Hematopoietic multipotent progenitor cell (in vitro differentiated cells): ENCODE data around the gene TIGD2. TPM values are rescaled to one million over a fixed set of nuclear protein-coding genes. Genes with fewer than 3 reads are reported as not detected.

Experiments used
- DNase-seq, 3 donors: peaks; one replicate each; pipeline ENCODE4 v3.0.0-alpha.2; 2011 to 2015; ENCODE audit warnings: low read depth in 2 of 3, low spot score in 2 of 3
- total RNA-seq: library from RNA; depleted of rRNA; stranded (reverse); fragments of >200 nt; gene quantifications from one replicate; pipeline ENCODE4 v1.2.3, GENCODE V29; 2012

TIGD2 gene
- 8.1 TPM for total RNA-seq

GRCh38 chr4:89110986-89111832 is at the start of gene TIGD2:
TIGD2 (plus strand) TSS chr4:89111533; CDS start chr4:89112975, 1,442 bp downstream.
- DNase-seq = peak; percentile 80 to 93 (median 91)

DNA sequence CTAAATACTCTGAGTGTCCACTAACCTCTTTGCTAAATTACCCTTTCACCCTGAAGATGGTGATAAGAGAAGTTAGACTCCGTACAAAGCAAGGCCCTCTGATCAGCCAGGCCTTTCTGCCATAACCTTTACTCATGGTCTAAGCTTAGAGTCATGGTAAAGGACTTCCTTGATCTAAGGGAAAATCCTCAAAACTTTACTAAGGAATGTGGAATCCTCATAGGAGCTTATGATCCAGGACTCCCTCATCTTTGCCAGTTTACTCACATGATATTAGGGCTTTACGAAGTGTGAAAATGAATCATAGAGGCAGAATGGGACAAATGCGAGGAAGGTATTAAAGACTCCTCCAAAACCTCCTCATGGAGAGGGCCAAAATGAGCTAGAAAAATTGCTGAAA is 46.5 kb upstream of the TIGD2 start:
- no peak for DNase-seq

DNA sequence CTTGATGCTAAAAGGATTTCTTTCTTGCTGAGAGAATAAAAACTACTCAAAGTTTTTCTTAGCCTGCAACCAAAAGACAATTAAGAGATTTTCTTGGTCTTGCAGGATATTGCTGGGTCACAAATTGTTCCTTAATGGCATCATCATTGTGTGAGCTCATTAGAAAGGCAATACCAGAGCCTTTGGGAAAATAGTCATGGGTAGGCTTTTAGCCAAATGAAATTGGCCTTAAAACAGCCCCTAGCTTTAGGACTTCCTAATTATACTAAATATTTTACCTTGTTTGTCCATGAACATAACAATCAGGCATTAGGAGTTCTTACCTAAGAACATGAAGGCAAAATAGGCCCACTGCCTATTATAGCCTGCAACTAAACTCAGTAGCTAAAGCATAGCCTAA is 43.9 kb upstream of the TIGD2 start:
- no peak for DNase-seq

DNA sequence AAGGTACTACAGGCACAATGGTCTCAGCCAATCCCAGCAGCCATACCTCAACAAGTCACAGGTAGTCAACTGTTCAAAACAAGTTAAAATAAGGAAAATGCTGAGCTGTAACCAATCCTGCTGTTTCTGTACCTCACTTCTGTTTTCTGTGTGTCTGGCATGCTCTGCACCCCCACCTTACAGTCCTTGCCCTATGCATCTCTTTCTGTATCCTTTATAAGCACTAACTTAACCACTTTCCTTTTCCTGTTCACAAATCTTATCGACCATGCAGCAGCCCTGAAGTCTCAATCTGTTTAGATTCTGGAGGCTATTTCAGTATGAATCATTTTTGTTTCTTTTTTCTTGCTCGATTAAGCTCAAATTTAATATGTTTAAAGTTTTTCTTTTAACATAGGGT is 41.9 kb upstream of the TIGD2 start:
- peak in 2 of 3 donors; percentile 34 to 69 for DNase-seq

DNA sequence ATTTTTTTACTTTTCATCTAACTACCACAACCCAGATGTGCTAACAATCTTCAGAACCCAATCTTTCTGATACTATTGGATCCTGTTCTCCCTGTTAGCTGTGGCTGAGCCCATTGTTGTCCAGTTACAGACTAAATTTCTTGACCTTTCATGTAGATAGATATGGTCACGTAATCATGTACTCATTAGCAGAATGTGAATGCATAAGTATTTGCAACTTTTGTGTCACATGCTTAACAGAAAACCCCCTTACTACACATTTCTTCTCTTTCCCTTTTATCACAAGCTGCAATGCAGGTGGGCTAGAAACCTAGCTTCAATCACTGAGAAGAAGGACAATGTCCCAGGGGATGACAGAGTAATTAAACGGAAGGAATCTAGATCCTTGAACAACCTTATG is 41.3 kb upstream of the TIGD2 start:
- no peak for DNase-seq

- DNase-seq = no peak
Measured at GRCh38 chr4:89071311-89071710, 40.0 kb upstream of the TIGD2 start.

DNA sequence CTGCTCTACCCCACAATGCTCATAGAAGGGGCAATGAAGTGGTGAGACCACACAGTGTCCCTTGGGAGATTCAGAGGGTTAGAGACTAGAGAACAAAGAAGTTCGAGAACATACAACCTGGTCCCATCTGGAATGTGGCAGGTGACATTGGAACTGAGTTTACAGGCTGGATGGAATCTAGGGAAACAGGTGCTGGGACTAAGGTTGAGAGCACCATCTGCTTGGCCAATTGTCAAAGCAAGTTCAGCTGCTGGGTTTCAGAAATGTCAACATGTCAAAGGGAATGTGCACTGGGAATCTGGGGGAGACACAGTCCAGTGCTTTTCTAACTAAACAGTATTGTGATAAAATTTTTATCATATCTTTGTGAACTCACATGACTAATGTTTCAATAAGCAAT is 38.4 kb upstream of the TIGD2 start:
- no peak for DNase-seq

DNA sequence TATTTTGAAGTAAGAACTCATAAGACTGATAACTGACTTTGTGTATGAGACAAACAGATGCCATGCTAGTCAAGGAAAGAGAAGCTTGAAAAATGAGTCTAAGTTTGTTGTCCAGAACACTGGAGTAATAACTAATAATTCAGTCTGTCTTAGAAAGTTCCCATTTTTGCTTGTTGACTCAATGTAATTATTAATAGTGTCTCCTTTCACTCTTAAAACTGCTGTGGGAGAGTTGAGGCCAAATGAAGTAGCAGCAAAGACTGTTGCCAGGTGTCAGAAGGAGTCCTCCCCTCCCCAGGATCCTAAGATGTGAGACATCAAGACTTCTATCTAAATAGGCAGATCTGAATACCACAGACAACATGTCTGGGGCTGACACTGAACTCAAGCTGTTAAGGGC is 33.6 kb upstream of the TIGD2 start:
- DNase-seq = no peak

DNA sequence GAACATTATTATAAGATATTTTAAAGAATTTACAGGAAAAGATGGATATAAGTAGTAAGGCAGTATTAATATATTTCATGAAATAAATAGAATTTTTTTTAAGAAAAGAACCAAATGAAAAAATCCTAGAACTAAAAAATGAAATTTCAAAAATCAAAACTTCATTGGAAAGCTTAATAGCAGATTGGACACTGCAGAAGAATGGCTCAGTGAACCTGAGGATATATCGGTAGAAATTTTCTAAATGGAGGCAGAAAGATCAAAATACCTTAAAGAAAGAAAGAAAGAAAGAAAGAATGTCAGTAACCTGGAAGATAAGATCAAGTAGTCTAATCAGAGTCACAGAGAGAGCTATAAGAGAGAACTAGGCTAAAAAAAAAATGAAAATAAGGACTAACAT is 33.0 kb upstream of the TIGD2 start:
- DNase-seq = no peak

GRCh38 chr4:89099034-89099433 is 12.3 kb upstream of the TIGD2 start:
- DNase-seq = no peak

- peak in 1 of 3 donors; percentile 27 for DNase-seq
Measured at GRCh38 chr4:89099471-89099870, 11.9 kb upstream of the TIGD2 start.

- no peak for DNase-seq
Measured at GRCh38 chr4:89100853-89101252, 10.5 kb upstream of the TIGD2 start.

DNA sequence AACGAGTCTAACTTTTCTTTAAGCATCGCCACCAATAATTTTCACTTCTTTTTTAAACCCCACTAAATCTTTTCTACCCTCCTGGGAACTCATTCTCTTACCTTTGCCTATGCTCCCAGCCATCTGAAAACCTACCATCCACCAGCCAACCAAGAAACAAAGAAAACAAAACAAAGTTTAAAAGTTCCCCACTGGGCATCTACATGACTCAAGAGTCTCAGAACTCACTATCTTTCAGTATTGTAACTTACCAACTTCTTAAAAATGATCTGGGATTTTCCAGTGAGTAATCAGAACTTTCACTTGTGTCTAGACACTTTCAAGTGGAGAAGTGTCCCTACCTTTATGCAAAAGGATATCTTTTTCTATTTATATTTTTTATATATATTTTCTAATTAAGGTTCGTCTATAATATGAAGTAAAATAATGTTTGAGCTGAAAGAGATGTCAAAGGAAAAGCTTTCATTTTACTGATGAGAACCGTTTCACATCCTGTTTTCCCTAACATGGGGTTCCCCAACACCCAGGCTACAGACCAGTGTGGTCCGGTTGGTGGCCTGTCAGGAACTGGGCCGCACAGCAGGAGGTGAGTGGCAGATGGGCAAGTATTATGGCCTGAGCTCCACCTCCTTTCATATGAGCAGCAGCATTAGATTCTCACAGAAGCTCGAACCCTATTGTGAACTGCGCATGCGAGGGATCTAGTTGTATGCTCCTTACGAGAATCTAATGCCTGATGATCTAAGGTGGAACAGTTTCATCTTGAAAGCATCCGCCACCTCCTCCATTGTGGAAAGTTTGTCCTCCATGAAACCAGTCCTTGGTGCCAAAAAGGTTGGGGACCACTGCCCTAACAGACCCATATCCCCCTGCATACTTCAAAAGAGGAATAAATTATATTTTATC is 9.8 kb upstream of the TIGD2 start:
- DNase-seq = no peak

DNA sequence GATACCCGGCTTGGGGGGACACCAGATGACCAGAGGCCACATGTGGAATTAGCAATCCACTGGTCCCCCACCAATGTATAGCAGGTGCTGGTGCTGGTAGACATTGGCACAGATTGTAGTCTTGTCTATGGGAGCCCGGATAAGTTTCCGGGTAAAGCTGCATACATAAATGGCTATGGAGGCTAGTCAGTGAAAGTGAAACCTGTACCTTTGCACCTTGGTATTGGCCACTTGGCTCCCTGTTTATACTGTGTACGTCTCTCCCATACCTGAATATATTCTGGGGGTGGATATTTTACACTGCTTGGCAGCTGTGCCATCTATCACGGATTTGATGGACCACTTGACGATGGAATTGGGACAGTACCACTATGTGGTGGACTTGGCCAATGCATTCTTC is 5.6 kb upstream of the TIGD2 start:
- no peak for DNase-seq

DNA sequence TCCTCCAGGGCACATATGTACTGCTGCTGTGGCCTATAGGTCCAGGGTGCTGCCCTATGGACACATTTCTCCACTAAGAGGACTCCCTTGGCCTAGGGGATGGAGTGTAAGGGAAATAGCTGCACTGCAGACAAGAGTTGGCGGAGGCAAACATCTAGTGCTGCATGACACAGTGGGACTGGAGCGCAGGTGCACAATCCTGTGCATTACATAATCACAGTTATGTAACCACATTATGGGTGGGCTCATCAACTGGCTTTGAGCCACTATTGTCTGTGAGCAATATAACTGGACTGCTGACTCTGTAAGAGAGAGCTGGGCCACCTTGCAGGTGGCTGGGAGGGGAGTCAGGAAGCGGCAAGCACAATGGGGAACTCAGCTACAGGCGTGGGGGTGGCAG is 3.2 kb upstream of the TIGD2 start:
- DNase-seq = peak in 1 of 3 donors; percentile 45

DNA sequence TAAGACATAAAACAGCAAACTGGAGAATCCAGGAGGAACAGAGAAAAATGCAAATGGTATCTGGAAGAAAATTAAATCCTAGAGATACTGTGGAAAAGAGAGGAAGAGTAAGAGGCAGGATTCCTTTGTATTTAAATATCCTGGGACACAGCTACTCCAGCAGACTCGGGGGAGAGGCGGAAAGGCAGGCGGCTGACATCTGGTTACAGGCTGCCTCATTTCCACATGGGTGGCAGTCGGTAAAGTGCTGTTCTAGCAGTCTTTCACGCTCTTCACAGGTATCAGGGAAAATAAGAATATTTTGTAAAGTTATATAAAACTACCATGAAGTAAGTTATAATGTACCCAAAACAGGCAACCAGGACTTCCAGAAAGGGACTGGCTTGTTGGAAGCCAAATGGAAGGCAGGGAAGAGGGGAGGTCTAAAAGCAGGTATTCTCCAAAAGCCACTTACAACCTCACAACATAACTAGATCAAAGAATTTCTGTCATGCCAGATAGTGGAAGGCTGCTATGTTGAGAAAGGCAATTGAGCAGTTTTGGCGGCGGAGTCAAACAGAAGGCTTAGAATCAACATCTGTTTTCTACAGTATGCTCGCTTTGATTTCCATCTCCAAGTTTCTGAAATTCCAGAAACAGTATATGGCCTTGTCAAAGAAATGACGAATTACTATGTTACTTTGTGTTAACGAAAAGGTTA is 1.3 kb upstream of the TIGD2 start:
- DNase-seq = no peak

- peak in 1 of 3 donors; percentile 9 for DNase-seq
Measured at GRCh38 chr4:89110541-89110985, 770 bp upstream of the TIGD2 start.

- DNase-seq = no peak
Measured at GRCh38 chr4:89111833-89112563, 665 bp downstream of the TIGD2 start.

DNA sequence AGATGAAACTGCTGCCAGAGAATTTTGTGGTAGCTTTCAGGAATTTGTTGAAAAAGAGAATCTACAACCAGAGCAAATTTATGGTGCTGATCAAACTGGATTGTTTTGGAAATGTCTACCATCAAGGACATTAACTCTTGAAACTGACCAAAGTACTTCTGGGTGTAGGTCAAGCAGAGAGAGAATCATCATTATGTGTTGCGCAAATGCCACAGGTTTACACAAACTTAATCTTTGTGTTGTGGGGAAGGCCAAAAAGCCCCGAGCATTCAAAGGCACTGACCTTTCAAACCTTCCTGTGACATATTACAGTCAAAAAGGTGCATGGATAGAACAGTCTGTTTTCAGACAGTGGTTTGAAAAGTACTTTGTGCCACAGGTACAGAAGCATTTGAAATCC is 2.1 kb downstream of the TIGD2 start:
- no peak for DNase-seq

GRCh38 chr4:89114100-89114499 is 2.8 kb downstream of the TIGD2 start:
- no peak for DNase-seq
